MM.1S (cell line): ENCODE data around the gene RERE.

ENCODE experiments used
- DNase-seq: peaks from one replicate; pipeline ENCODE4 v3.0.0-alpha.2; 2015
- H2AFZ ChIP-seq: fragments of 300-600 bp; sonication (generic); 2 replicates; pipeline ENCODE4 v1.6.0; 2016; ENCODE audit warnings: antibody characterized with exemption, low read length
- H3F3A ChIP-seq: fragments of 300-600 bp; sonication (generic); 2 replicates; pipeline ENCODE4 v1.6.1; 2016; ENCODE audit warnings: mild to moderate bottlenecking, antibody characterized with exemption, low read length, moderate library complexity, mixed read lengths; ENCODE audit not compliant: insufficient read depth
- H3K27ac ChIP-seq: fragments of 300-600 bp; sonication (generic); 2 replicates; pipeline ENCODE4 v1.5.1; 2016; ENCODE audit warnings: mild to moderate bottlenecking, low read length
- H3K27me3 ChIP-seq: fragments of 300-600 bp; sonication (generic); replicated peaks from 2 replicates; pipeline ENCODE4 v1.6.0; 2016; ENCODE audit warnings: low read length; ENCODE audit not compliant: insufficient read depth
- H3K36me3 ChIP-seq: fragments of 300-600 bp; sonication (generic); replicated peaks from 2 replicates; pipeline ENCODE4 v1.6.1; 2016; ENCODE audit warnings: mild to moderate bottlenecking, low read length, mixed read lengths; ENCODE audit not compliant: insufficient read depth
- H3K4me1 ChIP-seq: fragments of 300-600 bp; sonication (generic); 2 replicates; pipeline ENCODE4 v1.6.1; 2016; ENCODE audit warnings: low read length, mixed read lengths
- H3K4me2 ChIP-seq: fragments of 300-600 bp; sonication (generic); 2 replicates; pipeline ENCODE4 v1.6.0; 2016; ENCODE audit warnings: low read depth, low read length
- H3K4me3 ChIP-seq: fragments of 300-600 bp; sonication (generic); 2 replicates; pipeline ENCODE4 v1.5.1; 2016; ENCODE audit warnings: low read length, mixed read lengths
- H3K79me2 ChIP-seq: fragments of 300-600 bp; sonication (generic); 2 replicates; pipeline ENCODE4 v1.6.1; 2016; ENCODE audit warnings: mixed run types, low read length, mixed read lengths
- H3K9ac ChIP-seq: fragments of 300-600 bp; sonication (generic); 2 replicates; pipeline ENCODE4 v1.6.1; 2016; ENCODE audit warnings: low read length, mixed read lengths
- H3K9me2 ChIP-seq: fragments of 300-600 bp; sonication (generic); replicated peaks from 2 replicates; pipeline ENCODE4 v1.6.1; 2016; ENCODE audit warnings: mild to moderate bottlenecking, low read length, mixed read lengths; ENCODE audit not compliant: insufficient read depth
- H3K9me3 ChIP-seq: fragments of 300-600 bp; sonication (generic); replicated peaks from 2 replicates; pipeline ENCODE4 v1.6.1; 2016; ENCODE audit warnings: mild to moderate bottlenecking, low read length, mixed read lengths; ENCODE audit not compliant: insufficient read depth
- H4K20me1 ChIP-seq: fragments of 300-600 bp; sonication (generic); 2 replicates; pipeline ENCODE4 v1.6.1; 2016; ENCODE audit warnings: mild to moderate bottlenecking, low read length, moderate library complexity, mixed read lengths; ENCODE audit not compliant: insufficient read depth
- CTCF ChIP-seq: fragments of 300-600 bp; sonication (generic); IDR thresholded peaks from 2 replicates; pipeline ENCODE4 v1.5.1; 2016; ENCODE audit warnings: antibody characterized with exemption, low read length, mixed read lengths
- EZH2 ChIP-seq: fragments of 300-600 bp; sonication (generic); optimal IDR thresholded peaks from 2 replicates; pipeline ENCODE3; 2017; ENCODE audit warnings: low read depth, mild to moderate bottlenecking, antibody characterized with exemption, low read length, mixed read lengths
- EZH2phosphoT487 ChIP-seq: fragments of 300-600 bp; sonication (generic); IDR thresholded peaks from 2 replicates; pipeline ENCODE4 v1.6.1; 2018; ENCODE audit warnings: antibody characterized with exemption, low read length

Gene RERE

GRCh38 chr1:8329439-8329838 is 488.0 kb downstream of the RERE start:
- Histone ChIP-seq H3K27ac (no peak overlapping the region), H4K20me1 (no peaks in the 10 kb centered on the region), H3K4me3 (no peak overlapping the region), H3K9ac (no peak overlapping the region), H3K9me3 (no peaks in the 10 kb centered on the region), H3F3A (no peaks in the 10 kb centered on the region), H3K27me3 (peaks cover 85% of the 10 kb centered on the region), H3K4me2 (no peak overlapping the region), H2AFZ (no peak overlapping the region), H3K79me2 (no peaks in the 10 kb centered on the region), H3K4me1 (no peaks in the 10 kb centered on the region), H3K36me3 (no peaks in the 10 kb centered on the region), H3K9me2 (no peaks in the 10 kb centered on the region)
- DNase-seq = no peak
- TF ChIP-seq EZH2 = no peak
- no peak for TF ChIP-seq EZH2phosphoT487
- no peak for TF ChIP-seq CTCF

- Histone ChIP-seq H3K4me3 (no peak overlapping the region), H4K20me1 (no peaks in the 10 kb centered on the region), H3K9me2 (no peaks in the 10 kb centered on the region), H3K9ac (no peak overlapping the region), H3K36me3 (no peaks in the 10 kb centered on the region), H3K4me2 (no peak overlapping the region), H2AFZ (no peak overlapping the region), H3F3A (no peaks in the 10 kb centered on the region), H3K27me3 (peaks cover 85% of the 10 kb centered on the region), H3K79me2 (no peaks in the 10 kb centered on the region), H3K27ac (no peak overlapping the region), H3K4me1 (no peaks in the 10 kb centered on the region), H3K9me3 (no peaks in the 10 kb centered on the region)
- no peak for DNase-seq
- TF ChIP-seq EZH2 (no peak), CTCF (no peak), EZH2phosphoT487 (no peak)
Measured at GRCh38 chr1:8328271-8328670, 489.2 kb downstream of the RERE start.

- peaks cover 84% of the 10 kb centered on the region for H3K27me3 ChIP-seq
- H2AFZ ChIP-seq = no peak overlapping the region
- no peak overlapping the region for H3K4me3 ChIP-seq
- H4K20me1 ChIP-seq = no peaks in the 10 kb centered on the region
- H3K4me1 ChIP-seq = no peaks in the 10 kb centered on the region
- H3K79me2 ChIP-seq = no peaks in the 10 kb centered on the region
- no peak overlapping the region for H3K9ac ChIP-seq
- no peaks in the 10 kb centered on the region for H3K9me2 ChIP-seq
- H3K4me2 ChIP-seq = no peak overlapping the region
- no peaks in the 10 kb centered on the region for H3K9me3 ChIP-seq
- H3K36me3 ChIP-seq = no peaks in the 10 kb centered on the region
- H3K27ac ChIP-seq = no peak overlapping the region
- TF ChIP-seq CTCF (no peak), EZH2 (peak; percentile 48), EZH2phosphoT487 (no peak)
- no peak for DNase-seq
- no peaks in the 10 kb centered on the region for H3F3A ChIP-seq
Measured at GRCh38 chr1:8326265-8326664, 491.2 kb downstream of the RERE start.
